ENCODE data around the gene KCNJ11. TPM values are rescaled to one million over a fixed set of nuclear protein-coding genes. Genes with fewer than 3 reads are reported as not detected.

KCNJ11 gene
- polyA plus RNA-seq, 3 donors: 1.9 to 2.4 (median 2.3) TPM

GRCh38 chr11:17410606-17411379 is 22.3 kb upstream of the KCNJ11 start:
- DNase-seq (ENCODE audit: low read depth in 3 of 3, low spot score in 2 of 3): no peak

GRCh38 chr11:17408641-17409040 is 20.2 kb upstream of the KCNJ11 start:
- no peak for DNase-seq (ENCODE audit: low read depth in 3 of 3, low spot score in 2 of 3)

GRCh38 chr11:17408026-17408425 is 19.6 kb upstream of the KCNJ11 start:
- DNase-seq (ENCODE audit: low read depth in 3 of 3, low spot score in 2 of 3): no peak

GRCh38 chr11:17407575-17407974 is 19.1 kb upstream of the KCNJ11 start:
- no peak for DNase-seq (ENCODE audit: low read depth in 3 of 3, low spot score in 2 of 3)

GRCh38 chr11:17406818-17407149 is 18.3 kb upstream of the KCNJ11 start:
- DNase-seq (ENCODE audit: low read depth in 3 of 3, low spot score in 2 of 3): no peak

GRCh38 chr11:17406082-17406817 is 17.8 kb upstream of the KCNJ11 start:
- no peak for DNase-seq (ENCODE audit: low read depth in 3 of 3, low spot score in 2 of 3)

GRCh38 chr11:17405232-17406005 is 17.0 kb upstream of the KCNJ11 start:
- DNase-seq (ENCODE audit: low read depth in 3 of 3, low spot score in 2 of 3): no peak

GRCh38 chr11:17403980-17404759 is 15.7 kb upstream of the KCNJ11 start:
- no peak for DNase-seq (ENCODE audit: low read depth in 3 of 3, low spot score in 2 of 3)

GRCh38 chr11:17402486-17402885 is 14.0 kb upstream of the KCNJ11 start:
- DNase-seq (ENCODE audit: low read depth in 3 of 3, low spot score in 2 of 3): no peak

- DNase-seq (ENCODE audit: low read depth in 3 of 3, low spot score in 2 of 3): no peak
These were observed 13.4 kb upstream of the KCNJ11 start for GRCh38 chr11:17401841-17402240.

- DNase-seq (ENCODE audit: low read depth in 3 of 3, low spot score in 2 of 3): no peak
These were observed 12.9 kb upstream of the KCNJ11 start for GRCh38 chr11:17401316-17401715.

GRCh38 chr11:17400048-17400775 is 11.8 kb upstream of the KCNJ11 start:
- DNase-seq (ENCODE audit: low read depth in 3 of 3, low spot score in 2 of 3): no peak

- DNase-seq (ENCODE audit: low read depth in 3 of 3, low spot score in 2 of 3): no peak
These were observed 10.8 kb upstream of the KCNJ11 start for GRCh38 chr11:17399236-17399635.

GRCh38 chr11:17397311-17398002 is 9.0 kb upstream of the KCNJ11 start:
- DNase-seq (ENCODE audit: low read depth in 3 of 3, low spot score in 2 of 3): no peak

- DNase-seq (ENCODE audit: low read depth in 3 of 3, low spot score in 2 of 3): no peak
These were observed 8.3 kb upstream of the KCNJ11 start for GRCh38 chr11:17396598-17397310.

- DNase-seq (ENCODE audit: low read depth in 3 of 3, low spot score in 2 of 3): no peak
These were observed 7.5 kb upstream of the KCNJ11 start for GRCh38 chr11:17395978-17396377.

GRCh38 chr11:17395554-17395961 is 7.1 kb upstream of the KCNJ11 start:
- no peak for DNase-seq (ENCODE audit: low read depth in 3 of 3, low spot score in 2 of 3)

- DNase-seq (ENCODE audit: low read depth in 3 of 3, low spot score in 2 of 3): no peak
These were observed 6.4 kb upstream of the KCNJ11 start for GRCh38 chr11:17394743-17395390.

All from right renal cortex interstitium (tissue), 3 donors.